Activated CD8-positive, alpha-beta T cell treated with anti-CD3 and anti-CD28 coated beads for 36 hours (primary cell): ENCODE results near the gene FERMT3. TPM values are rescaled to one million over a fixed set of nuclear protein-coding genes. Genes with fewer than 3 reads are reported as not detected.

Experiments used
- ATAC-seq: fragments of 200-7000 bp; cut with Tn5 transposase; one replicate; pipeline ENCODE4 v1.10.0; 2021; ENCODE audit warnings: mild to moderate bottlenecking, moderate library complexity
- CTCF ChIA-PET: fragments of 350-600 bp; sonication (Branson Sonifier 250); formaldehyde crosslinking; loops from one replicate; lab custom pipeline; 2021; ENCODE audit warnings: antibody characterized with exemption; lab: Charles Lee
- POLR2A ChIA-PET: fragments of 350-600 bp; sonication (Branson Sonifier 250); formaldehyde crosslinking; loops from one replicate; lab custom pipeline; 2021; ENCODE audit warnings: antibody characterized with exemption; lab: Charles Lee
- DNase-seq: peaks from one replicate; pipeline ENCODE4 v3.0.0-alpha.2; 2020
- H3K27ac Mint-ChIP-seq: one replicate; pipeline ENCODE4 v1.8.0; 2021; ENCODE audit warnings: mild to moderate bottlenecking, mixed read lengths
- H3K27me3 Mint-ChIP-seq: one replicate; pipeline ENCODE4 v1.8.0; 2021; ENCODE audit warnings: mixed read lengths
- H3K36me3 Mint-ChIP-seq: one replicate; pipeline ENCODE4 v1.8.0; 2021; ENCODE audit warnings: low read depth, mixed read lengths
- H3K4me1 Mint-ChIP-seq: one replicate; pipeline ENCODE4 v1.8.0; 2021; ENCODE audit warnings: low read depth, mixed read lengths
- H3K4me3 Mint-ChIP-seq: one replicate; pipeline ENCODE4 v1.8.0; 2021; ENCODE audit warnings: mild to moderate bottlenecking, moderate library complexity, mixed read lengths
- H3K9me3 Mint-ChIP-seq: one replicate; pipeline ENCODE4 v1.8.0; 2021; ENCODE audit warnings: mixed read lengths
- CTCF ChIP-seq: fragments of 200-600 bp; IDR thresholded peaks from one replicate; pipeline ENCODE4 v1.8.0; 2022; ENCODE audit warnings: antibody characterized with exemption, mild to moderate bottlenecking
- intact Hi-C: fragments of 100-400 bp; cut with micrococcal nuclease; formaldehyde crosslinking; loops from one replicate; pipeline ENCODE4 v1.10.0; 2022
- total RNA-seq, 2 experiments: library from RNA; stranded (reverse); gene quantifications; one replicate each; pipeline ENCODE4 v1.2.3, GENCODE V29; 2021

Gene FERMT3
- total RNA-seq, 2 experiments from 2014 or later = 210 to 214 TPM

GRCh38 chr11:64173616-64174355 lies 32.7 kb upstream of the FERMT3 start:
- Mint-ChIP-seq H3K4me1 (peaks cover 16% of the 10 kb centered on the region), H3K36me3 (peaks cover 10% of the 10 kb centered on the region), H3K4me3 (no peak overlapping the region), H3K9me3 (peaks cover 6% of the 10 kb centered on the region), H3K27me3 (no peaks in the 10 kb centered on the region), H3K27ac (no peak overlapping the region)
- CTCF ChIA-PET = no interaction called here
- no peak for TF ChIP-seq CTCF
- POLR2A ChIA-PET = interaction anchor here (1.0 to 2.1 kb wide), 2 partner anchors 8 to 11 kb away, joined by 3 to 14 read pairs; partner anchors contain the start of gene STIP1
- DNase-seq (no peak), ATAC-seq (no peak)
- intact Hi-C loops = no loop called here

GRCh38 chr11:64176751-64177150 lies 29.8 kb upstream of the FERMT3 start:
- TF ChIP-seq CTCF = no peak
- Mint-ChIP-seq H3K36me3 (peaks cover 8% of the 10 kb centered on the region), H3K4me3 (no peak overlapping the region), H3K4me1 (peaks cover 16% of the 10 kb centered on the region), H3K27me3 (no peaks in the 10 kb centered on the region), H3K27ac (no peak overlapping the region), H3K9me3 (peaks cover 6% of the 10 kb centered on the region)
- ATAC-seq (no peak), DNase-seq (no peak)
- ChIA-PET POLR2A (interaction anchor here (1.3 to 1.7 kb wide), 2 partner anchors 10 to 30 kb away, joined by 3 to 5 read pairs; partner anchors contain the start of gene MACROD1), CTCF (no interaction called here)
- intact Hi-C loops = no loop called here

- DNase-seq (no peak), ATAC-seq (peak; percentile 37)
- H3K9me3 Mint-ChIP-seq = peaks cover 6% of the 10 kb centered on the region
- no peak overlapping the region for H3K27ac Mint-ChIP-seq
- H3K4me3 Mint-ChIP-seq = no peak overlapping the region
- peaks cover 23% of the 10 kb centered on the region for H3K4me1 Mint-ChIP-seq
- H3K36me3 Mint-ChIP-seq = peaks cover 8% of the 10 kb centered on the region
- no peaks in the 10 kb centered on the region for H3K27me3 Mint-ChIP-seq
- intact Hi-C loops = no loop called here
- ChIA-PET CTCF (interaction anchor here (1.7 kb wide), 1 partner anchor 30 kb away, joined by 5 read pairs; no protein-coding TSS in a partner anchor), POLR2A (interaction anchor here (0.7 to 1.3 kb wide), 2 partner anchors 8 to 29 kb away, joined by 3 read pairs; no protein-coding TSS in a partner anchor)
- no peak for TF ChIP-seq CTCF
These were observed 28.3 kb upstream of the FERMT3 start for GRCh38 chr11:64178203-64178602.

- Mint-ChIP-seq H3K4me1 (peaks cover 32% of the 10 kb centered on the region), H3K36me3 (peaks cover 2% of the 10 kb centered on the region), H3K27me3 (no peaks in the 10 kb centered on the region), H3K27ac (no peak overlapping the region), H3K4me3 (no peak overlapping the region), H3K9me3 (peaks cover 2% of the 10 kb centered on the region)
- ChIA-PET POLR2A (interaction anchor here (0.7 kb wide), 1 partner anchor 9 kb away, joined by 3 read pairs; no protein-coding TSS in a partner anchor), CTCF (interaction anchor here (1.7 kb wide), 1 partner anchor 31 kb away, joined by 5 read pairs; no protein-coding TSS in a partner anchor)
- TF ChIP-seq CTCF = no peak
- DNase-seq (no peak), ATAC-seq (no peak)
- intact Hi-C loops = no loop called here
These were observed 27.4 kb upstream of the FERMT3 start for GRCh38 chr11:64178951-64179639.
